HepG2 (cell line): ENCODE results near the gene KCNJ4. TPM values are rescaled to one million over a fixed set of nuclear protein-coding genes. Genes with fewer than 3 reads are reported as not detected.
A peak's percentile ranks its signal among the peaks of the same experiment; 100 is the strongest.

Experiments used
- ATAC-seq: fragments of 200-7000 bp; cut with Tn5 transposase; 3 replicates; pipeline ENCODE4 v1.9.1; 2020; ENCODE audit warnings: mild to moderate bottlenecking, moderate library complexity
- BruUV-seq: library from RNA; stranded (reverse); fragments of 400-500 nt; replicated peaks from 2 replicates; lab custom pipeline; 2021; lab: Mats Ljungman, UMichigan
- CTCF ChIA-PET: fragments of 300-600 bp; formaldehyde crosslinking; extraction: SDS; loops from one replicate; lab custom pipeline; 2021; ENCODE audit warnings: low total read pairs, inconsistent platforms, low intra/inter-chr PET ratio; lab: Yijun Ruan, JAX
- POLR2A ChIA-PET: fragments of 350-600 bp; sonication (Branson Sonifier 250); formaldehyde crosslinking; loops from one replicate; lab custom pipeline; 2020; ENCODE audit warnings: antibody characterized with exemption, inconsistent platforms; lab: Yijun Ruan, JAX
- DNase-seq: peaks from one replicate; pipeline ENCODE4 v3.0.0-alpha.2; 2015; ENCODE audit warnings: low spot score
- FAIRE-seq: peaks from 3 replicates; lab custom pipeline; 2011; peaks lifted over from hg19 to GRCh38; lab: Jason Lieb, UNC
- H2AFZ ChIP-seq: one replicate; pipeline ENCODE4 v1.6.1; 2011; ENCODE audit warnings: low read length, inconsistent platforms
- H3K27ac ChIP-seq: fragments of 300-600 bp; 3 replicates; pipeline ENCODE4 v1.8.0; 2011; ENCODE audit warnings: mixed run types, mild to moderate bottlenecking, mixed read lengths, low read length, inconsistent platforms; ENCODE audit not compliant: insufficient read depth; ENCODE audit errors: extremely low read length
- H3K27me3 ChIP-seq, 2 experiments: fragments of 200-600 bp in 1 of 2; 2 replicates in 1 of 2; 3 replicates in 1 of 2; pipeline versions ENCODE4 v1.6.0 to v1.8.0; 2011; ENCODE audit warnings: low read length in 2 of 2, mild to moderate bottlenecking in 2 of 2, moderate library complexity in 2 of 2, inconsistent platforms in 1 of 2; ENCODE audit not compliant: insufficient read depth in 2 of 2, control insufficient read depth in 1 of 2
- H3K36me3 ChIP-seq, 2 experiments: fragments of 200-600 bp in 1 of 2; replicated peaks in 1 of 2; 2 replicates in 1 of 2; 3 replicates in 1 of 2; pipeline versions ENCODE4 v1.5.1 to v1.8.0; 2011; ENCODE audit warnings: low read length in 2 of 2, inconsistent platforms in 1 of 2; ENCODE audit not compliant: insufficient read depth in 2 of 2, control insufficient read depth in 1 of 2
- H3K4me1 ChIP-seq: 2 replicates; pipeline ENCODE4 v1.5.1; 2012; ENCODE audit warnings: low read length, inconsistent platforms; ENCODE audit not compliant: insufficient read depth
- H3K4me2 ChIP-seq: 2 replicates; pipeline ENCODE4 v1.6.0; 2011; ENCODE audit warnings: low read depth, low read length, inconsistent platforms
- H3K4me3 ChIP-seq, 3 experiments: fragments of 200-600 bp in 1 of 3; sonication (generic), shearing (Covaris generic) in 1 of 3; replicated peaks in 1 of 3; 2 replicates each; pipeline ENCODE4 v1.5.1; 2011 to 2016; ENCODE audit warnings: low read length in 3 of 3, inconsistent platforms in 2 of 3, low read depth in 2 of 3, mild to moderate bottlenecking in 2 of 3, control low read depth in 1 of 3, mixed read lengths in 1 of 3; ENCODE audit not compliant: insufficient read depth in 1 of 3
- H3K79me2 ChIP-seq: one replicate; pipeline ENCODE4 v1.6.1; 2011; ENCODE audit warnings: low read length, inconsistent platforms; ENCODE audit not compliant: insufficient read depth
- H3K9ac ChIP-seq: 2 replicates; pipeline ENCODE4 v1.6.0; 2011; ENCODE audit warnings: mild to moderate bottlenecking, low read depth, low read length, inconsistent platforms; ENCODE audit not compliant: insufficient read depth
- H3K9me3 ChIP-seq: 2 replicates; pipeline ENCODE4 v1.5.1; 2012; ENCODE audit warnings: mild to moderate bottlenecking, low read length
- H4K20me1 ChIP-seq: 2 replicates; pipeline ENCODE4 v1.6.0; 2011; ENCODE audit warnings: inconsistent platforms, mild to moderate bottlenecking, low read length, moderate library complexity; ENCODE audit not compliant: insufficient read depth
- DZIP1 ChIP-seq: sonication (generic); formaldehyde crosslinking; IDR thresholded peaks from 2 replicates; pipeline ENCODE4 v1.5.0; 2020; ENCODE audit warnings: mild to moderate bottlenecking, missing genetic modification reagents
- LCORL ChIP-seq, 2 experiments: fragments of 450-650 bp in 1 of 2; sonication (generic) in 1 of 2; formaldehyde crosslinking in 1 of 2; IDR thresholded peaks; 2 replicates each; pipeline versions ENCODE4 v1.5.0 to v1.6.1; 2017 to 2020; ENCODE audit warnings: antibody characterized with exemption in 1 of 2, missing genetic modification reagents in 1 of 2
- MYC ChIP-seq: sonication (generic); formaldehyde crosslinking; IDR thresholded peaks from 2 replicates; pipeline ENCODE4 v1.9.0; 2021; ENCODE audit warnings: missing genetic modification reagents, borderline replicate concordance
- NFKB2 ChIP-seq: sonication (generic); formaldehyde crosslinking; IDR thresholded peaks from 2 replicates; pipeline ENCODE4 v1.4.0; 2020; ENCODE audit warnings: missing genetic modification reagents, borderline replicate concordance
- RNF2 ChIP-seq: fragments of 450-650 bp; conservative IDR thresholded peaks from 2 replicates; pipeline ENCODE4 v1.6.1; 2016; ENCODE audit warnings: low read depth
- TFDP1 ChIP-seq: IDR thresholded peaks from 2 replicates; pipeline ENCODE4 v1.6.1; 2016; ENCODE audit warnings: missing compliant biosample characterization, missing genetic modification reagents, borderline replicate concordance
- ZEB1 ChIP-seq: IDR thresholded peaks from 2 replicates; pipeline ENCODE4 v1.6.1; 2012; ENCODE audit warnings: mild to moderate bottlenecking, low read depth, inconsistent platforms; ENCODE audit not compliant: insufficient replicate concordance
- ZFY ChIP-seq: sonication (generic); formaldehyde crosslinking; IDR thresholded peaks from 2 replicates; pipeline ENCODE4 v1.4.0; 2020; ENCODE audit warnings: missing genetic modification reagents
- ZNF143 ChIP-seq: sonication (generic); formaldehyde crosslinking; IDR thresholded peaks from 2 replicates; pipeline ENCODE4 v1.4.0; 2020; ENCODE audit warnings: missing genetic modification reagents
- ZNF263 ChIP-seq: sonication (generic); formaldehyde crosslinking; IDR thresholded peaks from 2 replicates; pipeline ENCODE4 v1.4.0; 2020; ENCODE audit warnings: missing genetic modification reagents
- ZNF563 ChIP-seq: sonication (generic); formaldehyde crosslinking; IDR thresholded peaks from 2 replicates; pipeline ENCODE4 v1.8.0; 2022; ENCODE audit warnings: mild to moderate bottlenecking, moderate library complexity, missing genetic modification reagents
- ZNF574 ChIP-seq: sonication (generic); formaldehyde crosslinking; IDR thresholded peaks from 2 replicates; pipeline ENCODE4 v1.4.0; 2020; ENCODE audit warnings: missing genetic modification reagents
- ZSCAN21 ChIP-seq: sonication (generic); formaldehyde crosslinking; IDR thresholded peaks from 2 replicates; pipeline ENCODE4 v1.8.0; 2022; ENCODE audit warnings: mild to moderate bottlenecking, missing genetic modification reagents, moderate library complexity, borderline replicate concordance
- WGBS: methylation state at CpG from one replicate; pipeline ENCODE4 v1.1.6; 2017; ENCODE audit warnings: low lambda C conversion rate; 5-methylcytosine and 5-hydroxymethylcytosine counted together
- in situ Hi-C: cut with HindIII; loops from 2 replicates; pipeline ENCODE4 v1.10.0; 2017; ENCODE audit warnings: low pct_unique_long_range_greater_than_20kb; ENCODE audit not compliant: extremely low pct_ligation_motif_present
- intact Hi-C: fragments of 100-400 bp; cut with micrococcal nuclease; formaldehyde crosslinking; loops from one replicate; pipeline ENCODE4 v1.10.0; 2022; ENCODE audit not compliant: unreplicated experiment
- polyA plus RNA-seq, 8 experiments: library from polyadenylated mRNA; depleted of rRNA in 3 of 8; stranded (reverse) in 7 of 8; unstranded in 1 of 8; fragments of >200 nt; fragmentation: Illumina TruSeq in 4 of 8; extraction: Trizol in 4 of 8; gene quantifications; 2 replicates each; pipeline versions ENCODE4 v1.2.1 to v1.2.3, GENCODE V29; 2011 to 2016; ENCODE audit warnings: low read depth in 4 of 8, missing spikeins in 1 of 8, mixed read lengths in 1 of 8; ENCODE audit not compliant: insufficient read depth in 1 of 8
- total RNA-seq, 5 experiments: library from RNA; depleted of rRNA; stranded (reverse); fragments of >200 nt; fragmentation: Illumina TruSeq; extraction: Trizol; gene quantifications; 2 replicates each; pipeline ENCODE4 v1.2.3, GENCODE V29; 2016; ENCODE audit warnings: low read depth in 1 of 5
- TF ChIP-seq, protein P1 (sequence below): IDR thresholded peaks from 2 replicates; pipeline ENCODE4 v1.6.1; 2016; ENCODE audit warnings: low read depth

Gene KCNJ4
- total and polyA plus RNA-seq, 2 of the 13 experiments (the other 11 are each of a cell fraction or from before 2014, with no cell fraction given) = not detected

GRCh38 chr22:38465673-38466490, 10.9 kb upstream of the KCNJ4 start:
- POLR2A ChIA-PET = no interaction called here
- WGBS = 12% methylated on average over 5 of the region's 26 CpGs
- FAIRE-seq = no peak
- peak; percentile 23; the same call in 1 of the 2 replicates for TF ChIP-seq ZNF574
- TF ChIP-seq NFKB2 = no peak
- TF ChIP-seq, protein P1, sequence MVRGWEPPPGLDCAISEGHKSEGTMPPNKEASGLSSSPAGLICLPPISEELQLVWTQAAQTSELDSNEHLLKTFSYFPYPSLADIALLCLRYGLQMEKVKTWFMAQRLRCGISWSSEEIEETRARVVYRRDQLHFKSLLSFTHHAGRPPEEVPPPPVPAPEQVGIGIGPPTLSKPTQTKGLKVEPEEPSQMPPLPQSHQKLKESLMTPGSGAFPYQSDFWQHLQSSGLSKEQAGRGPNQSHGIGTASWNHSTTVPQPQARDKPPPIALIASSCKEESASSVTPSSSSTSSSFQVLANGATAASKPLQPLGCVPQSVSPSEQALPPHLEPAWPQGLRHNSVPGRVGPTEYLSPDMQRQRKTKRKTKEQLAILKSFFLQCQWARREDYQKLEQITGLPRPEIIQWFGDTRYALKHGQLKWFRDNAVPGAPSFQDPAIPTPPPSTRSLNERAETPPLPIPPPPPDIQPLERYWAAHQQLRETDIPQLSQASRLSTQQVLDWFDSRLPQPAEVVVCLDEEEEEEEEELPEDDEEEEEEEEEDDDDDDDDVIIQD (CRISPR knock-in tag) = no peak
- 0 out of 2 replicates have a peak, but pooled peaks have one; percentile 11 for TF ChIP-seq ZNF143 (CRISPR knock-in tag)
- TF ChIP-seq ZNF563 (CRISPR knock-in tag) = 0 out of 2 replicates have a peak, but pooled peaks have one; percentile 43
- TF ChIP-seq DZIP1 = no peak
- peak; percentile 57; the same call in 1 of the 2 replicates for TF ChIP-seq RNF2
- TF ChIP-seq LCORL (IDR thresholded peaks at IDR 0.05) = no peak
- TF ChIP-seq LCORL (CRISPR knock-in tag; IDR thresholded peaks at IDR 0.05) = no peak
- no peak for TF ChIP-seq MYC (CRISPR knock-in tag)
- 0 out of 2 replicates have a peak, but pooled peaks have one; percentile 16 for TF ChIP-seq ZSCAN21 (CRISPR knock-in tag)
- peak; percentile 55; the same call in 1 of the 2 replicates for TF ChIP-seq TFDP1 (CRISPR knock-in tag)
- TF ChIP-seq ZFY (CRISPR knock-in tag) = peak; percentile 64
- TF ChIP-seq ZNF263 (CRISPR knock-in tag) = peak; percentile 41; the same call in 1 of the 2 replicates
- no peak for TF ChIP-seq ZEB1

More at GRCh38 chr22:38465673-38466490, 10.9 kb upstream of the KCNJ4 start:
- H3K4me3 ChIP-seq = no peak overlapping the region
- H2AFZ ChIP-seq = no peak overlapping the region
- no TSS peak for BruUV-seq
- no peaks in the 10 kb centered on the region for H4K20me1 ChIP-seq
- no peaks in the 10 kb centered on the region for H3K79me2 ChIP-seq
- intact Hi-C loops = no loop called here
- in situ Hi-C loops = no loop called here
- peak overlapping the region; percentile 36; the same call in 1 of the 2 replicates for H3K4me2 ChIP-seq
- CTCF ChIA-PET = no interaction called here
- H3K4me1 ChIP-seq = peaks cover 78% of the 10 kb centered on the region
- no peak overlapping the region for H3K9ac ChIP-seq
- no peaks in the 10 kb centered on the region for H3K9me3 ChIP-seq
- DNase-seq = no peak
- no peak for ATAC-seq
- H3K27me3 ChIP-seq = peaks cover 0 to 21% of the 10 kb centered on the region in 2 experiments; a peak in 3 of 5 replicates
- no peaks in the 10 kb centered on the region for H3K36me3 ChIP-seq
- H3K27ac ChIP-seq = no peak overlapping the region
